Measurements from ENCODE around the gene ASPSCR1. TPM values are rescaled to one million over a fixed set of nuclear protein-coding genes. Genes with fewer than 3 reads are reported as not detected.

ASPSCR1 gene
- total RNA-seq, 2 donors from 2014 or later: 17.9 to 57.4 TPM

DNA sequence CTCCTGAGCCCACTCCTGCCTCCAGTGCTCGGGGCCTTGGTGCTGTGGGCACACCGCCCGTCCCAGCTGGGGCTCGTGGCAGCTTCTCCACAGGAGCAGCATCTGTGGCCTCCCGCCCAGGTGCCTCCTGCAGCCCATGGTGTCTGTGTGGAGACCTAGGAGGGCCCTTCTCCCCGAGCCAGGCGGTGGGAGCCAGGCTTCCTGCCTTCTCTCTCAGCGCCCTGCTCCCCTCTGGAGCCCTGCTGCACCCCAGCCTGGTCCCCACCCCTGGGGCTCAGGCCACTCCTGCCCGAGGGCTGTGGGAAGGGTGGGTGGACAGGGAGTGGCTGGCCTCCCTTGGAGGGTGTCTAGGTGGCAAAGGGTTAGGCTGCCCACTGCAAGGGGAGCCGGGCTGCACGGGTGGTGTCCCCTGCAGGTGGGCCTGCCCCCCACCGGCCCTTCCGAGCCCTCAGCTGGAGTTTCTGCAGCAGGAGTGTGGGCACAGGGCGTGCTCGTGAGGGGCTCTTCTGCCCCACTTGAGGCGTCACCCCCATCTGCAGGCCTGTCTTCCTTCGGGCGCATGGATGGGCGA, 34.3 kb downstream of the ASPSCR1 start:
- WGBS, 2 donors: 93 to 95% methylated on average over 14 to 17 of the region's 19 CpGs
- H3K36me3 ChIP-seq (replicated peaks in 1 of 2; ENCODE audit: insufficient read depth in 1 of 2, low read depth in 2 of 2): no peaks in the 10 kb centered on the region
- H3K9me3 ChIP-seq: no peaks in the 10 kb centered on the region
- no peaks in the 10 kb centered on the region for H3K27me3 ChIP-seq
- DNase-seq: no peak
- H3K27ac ChIP-seq: no peak overlapping the region
- no peak for ATAC-seq
- TF ChIP-seq POLR2A (IDR thresholded peaks at IDR 0.05): no peak
- no peak for TF ChIP-seq CTCF (IDR thresholded peaks at IDR 0.05)
- intact Hi-C loops (cut with DNase I): no loop called here
- H3K4me1 ChIP-seq: no peaks in the 10 kb centered on the region
- no peak overlapping the region for H3K4me3 ChIP-seq

- Histone ChIP-seq H3K27me3 (no peaks in the 10 kb centered on the region), H3K27ac (no peak overlapping the region), H3K4me1 (no peaks in the 10 kb centered on the region), H3K36me3 (replicated peaks in 1 of 2; ENCODE audit: insufficient read depth in 1 of 2, low read depth in 2 of 2) (no peaks in the 10 kb centered on the region), H3K4me3 (no peak overlapping the region), H3K9me3 (no peaks in the 10 kb centered on the region)
- DNase-seq (no peak), ATAC-seq (no peak)
- TF ChIP-seq POLR2A (IDR thresholded peaks at IDR 0.05): no peak
- no peak for TF ChIP-seq CTCF (IDR thresholded peaks at IDR 0.05)
- WGBS, 2 donors: 86 to 91% methylated on average over 6 to 20 of the region's 20 CpGs
- intact Hi-C loops (cut with DNase I): no loop called here
These were observed 34.8 kb downstream of the ASPSCR1 start for GRCh38 chr17:82012261-82012639.

DNA sequence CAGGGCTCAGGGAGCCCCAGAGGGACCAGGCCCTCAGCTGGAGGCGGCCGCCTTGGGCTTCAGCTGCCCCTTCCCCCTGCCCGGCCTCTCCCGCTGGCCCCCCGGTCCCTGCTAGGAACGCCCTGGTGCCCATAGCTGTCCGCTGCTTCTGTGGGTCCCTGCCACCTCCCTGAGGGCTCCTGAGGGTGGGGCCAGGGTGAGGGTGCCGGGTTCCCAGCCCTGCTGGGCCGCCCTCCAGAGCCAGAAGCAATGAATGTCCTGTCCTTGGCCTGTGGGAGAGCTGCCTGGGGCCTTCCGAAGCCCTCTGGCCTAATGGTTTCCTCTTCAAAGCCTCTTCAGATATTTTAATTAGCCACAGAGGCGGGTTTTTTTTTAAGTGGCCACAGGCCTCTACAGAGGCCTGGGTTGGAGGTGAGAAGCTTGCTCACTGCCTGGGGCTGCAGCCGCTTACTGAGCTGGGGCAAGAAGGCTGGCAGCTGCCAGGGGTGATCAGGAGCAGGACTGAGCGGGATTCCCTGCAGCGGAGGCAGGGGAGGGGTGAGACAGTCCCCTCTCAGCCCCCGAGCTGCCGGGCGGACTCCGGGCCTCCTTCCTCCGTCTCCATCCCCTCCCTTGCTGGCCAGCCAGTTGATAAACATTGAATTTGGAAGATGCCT, 35.3 kb downstream of the ASPSCR1 start:
- DNase-seq (no peak), ATAC-seq (no peak)
- Histone ChIP-seq H3K4me3 (no peak overlapping the region), H3K9me3 (no peaks in the 10 kb centered on the region), H3K4me1 (peaks cover 4% of the 10 kb centered on the region), H3K27me3 (no peaks in the 10 kb centered on the region), H3K36me3 (replicated peaks in 1 of 2; ENCODE audit: insufficient read depth in 1 of 2, low read depth in 2 of 2) (no peaks in the 10 kb centered on the region), H3K27ac (no peak overlapping the region)
- intact Hi-C loops (cut with DNase I): no loop called here
- WGBS, 2 donors: 95% methylated on average over 19 of the region's 19 CpGs; no CpG with 5 or more reads in 1 of the 2 donors
- TF ChIP-seq POLR2A (IDR thresholded peaks at IDR 0.05) (no peak), CTCF (IDR thresholded peaks at IDR 0.05) (no peak)

DNA sequence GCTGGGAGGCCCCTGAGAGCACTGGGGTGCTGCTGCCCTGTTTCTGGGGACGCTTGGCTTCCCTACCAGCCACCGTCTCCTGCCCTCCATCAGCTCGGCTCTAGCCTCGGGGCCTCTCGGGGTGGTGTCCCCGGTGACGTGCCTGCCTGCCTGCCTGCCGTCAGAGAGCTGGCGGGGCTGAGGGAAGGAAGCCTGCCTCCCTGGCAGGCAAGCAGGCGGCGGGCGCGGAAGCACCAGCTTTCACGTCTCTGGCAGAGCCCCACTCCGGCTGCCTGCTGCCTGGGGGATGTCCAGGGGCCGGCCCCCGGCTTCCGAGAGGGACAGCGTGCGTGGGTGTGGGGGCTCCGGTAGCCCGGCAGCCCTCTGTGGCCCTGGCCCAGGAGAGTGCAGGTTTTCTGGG, 35.9 kb downstream of the ASPSCR1 start:
- no peaks in the 10 kb centered on the region for H3K27me3 ChIP-seq
- DNase-seq: no peak
- H3K9me3 ChIP-seq: no peaks in the 10 kb centered on the region
- ATAC-seq: no peak
- WGBS, 2 donors: 82% methylated on average over 22 of the region's 22 CpGs; no CpG with 5 or more reads in 1 of the 2 donors
- no peak overlapping the region for H3K27ac ChIP-seq
- intact Hi-C loops (cut with DNase I): no loop called here
- TF ChIP-seq POLR2A (IDR thresholded peaks at IDR 0.05) (no peak), CTCF (IDR thresholded peaks at IDR 0.05) (no peak)
- peaks cover 10% of the 10 kb centered on the region for H3K4me1 ChIP-seq
- no peaks in the 10 kb centered on the region for H3K36me3 ChIP-seq (replicated peaks in 1 of 2; ENCODE audit: insufficient read depth in 1 of 2, low read depth in 2 of 2)
- no peak overlapping the region for H3K4me3 ChIP-seq

Measured in body of pancreas (tissue), 4 donors.